Measurements from ENCODE around the gene RREB1.

RREB1 gene

DNA sequence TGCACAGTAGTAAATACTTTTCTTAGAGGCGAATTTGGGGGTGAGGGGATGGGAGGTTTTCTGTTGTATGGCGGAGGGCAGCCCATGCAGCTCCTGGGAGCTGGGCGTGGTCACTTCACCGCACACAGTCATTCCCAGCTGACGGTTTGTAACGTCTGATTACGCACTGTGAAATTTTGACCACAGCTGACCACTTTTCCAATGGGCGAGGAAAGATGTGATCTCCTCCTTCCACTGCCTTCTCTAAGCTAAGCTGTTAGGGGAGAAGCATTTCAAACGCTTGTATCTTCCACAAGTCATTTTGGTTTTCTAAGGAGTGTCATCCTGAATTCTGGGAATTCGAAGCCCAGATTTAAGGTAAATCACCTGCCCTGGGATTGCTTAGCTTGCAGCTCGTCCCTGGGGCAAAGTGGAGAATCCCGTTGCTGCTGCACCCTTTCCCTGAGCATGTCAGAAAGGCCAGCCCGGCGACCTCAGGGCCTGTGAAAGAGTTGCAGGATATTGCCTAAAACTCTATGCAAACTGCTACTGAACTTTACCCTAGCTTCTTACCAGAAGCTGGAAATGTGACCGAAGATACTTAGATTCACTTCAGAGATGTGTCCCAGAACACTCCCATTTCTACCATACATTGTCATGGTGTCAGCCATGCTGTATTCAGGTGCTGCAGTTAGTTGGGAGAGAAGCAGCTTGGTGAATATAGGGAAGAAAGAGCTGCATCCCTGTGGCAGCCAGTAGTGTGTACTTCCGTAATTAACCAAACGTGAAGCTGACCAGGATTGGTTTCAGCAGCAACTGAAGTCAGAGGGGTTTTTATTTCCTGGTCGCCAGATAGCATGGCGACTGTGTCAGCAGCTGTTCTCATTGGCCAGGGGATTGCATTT is 58.9 kb downstream of the RREB1 start:
- Histone ChIP-seq H3K9ac (no peak overlapping the region), H3K36me3 (ENCODE audit: control insufficient read depth, insufficient read depth, low read length) (no peaks in the 10 kb centered on the region), H3K9me3 (ENCODE audit: control insufficient read depth, low read length) (no peaks in the 10 kb centered on the region), H3K27me3 (ENCODE audit: control insufficient read depth, insufficient read depth, low read length) (no peaks in the 10 kb centered on the region), H3K4me1 (peaks cover 8% of the 10 kb centered on the region), H3K4me3 (ENCODE audit: low read depth, low read length) (no peak overlapping the region), H3K79me2 (peaks cover 45% of the 10 kb centered on the region), H2AFZ (no peak overlapping the region), H3K27ac (no peak overlapping the region), H3K4me2 (ENCODE audit: low read length) (no peak overlapping the region)
- TF ChIP-seq CTCF (IDR thresholded peaks at IDR 0.05), result no peak

DNA sequence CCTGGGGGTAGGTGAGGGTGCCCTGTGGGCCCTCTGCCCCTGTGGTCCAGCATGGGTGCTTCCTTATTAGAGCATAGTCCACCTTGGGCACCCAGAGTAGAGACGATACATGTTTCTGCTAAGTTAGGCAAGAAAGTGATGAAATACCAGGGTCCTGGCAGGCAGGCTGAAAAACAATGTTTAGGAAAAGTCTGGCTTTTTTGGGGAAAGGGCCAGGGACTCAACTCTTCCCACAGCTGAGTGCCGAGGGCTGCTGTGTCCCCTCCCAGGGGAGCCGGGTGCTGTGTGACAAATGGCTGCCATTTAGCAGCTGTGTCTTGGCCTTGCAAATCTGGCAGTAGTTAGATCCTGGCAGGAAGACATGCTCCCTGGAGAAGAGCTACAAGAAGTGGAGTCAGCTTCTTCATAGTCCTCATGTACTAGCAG is 61.5 kb downstream of the RREB1 start:
- no peak for TF ChIP-seq CTCF (IDR thresholded peaks at IDR 0.05)
- Histone ChIP-seq H3K79me2 (peaks cover 32% of the 10 kb centered on the region), H3K9me3 (ENCODE audit: control insufficient read depth, low read length) (no peaks in the 10 kb centered on the region), H2AFZ (no peak overlapping the region), H3K36me3 (ENCODE audit: control insufficient read depth, insufficient read depth, low read length) (no peaks in the 10 kb centered on the region), H3K4me3 (ENCODE audit: low read depth, low read length) (no peak overlapping the region), H3K27me3 (ENCODE audit: control insufficient read depth, insufficient read depth, low read length) (no peaks in the 10 kb centered on the region), H3K27ac (peak overlapping the region; percentile 8), H3K4me1 (peaks cover 13% of the 10 kb centered on the region), H3K9ac (no peak overlapping the region), H3K4me2 (ENCODE audit: low read length) (no peak overlapping the region)

GRCh38 chr6:7170117-7170732 is 62.5 kb downstream of the RREB1 start:
- Histone ChIP-seq H3K4me3 (ENCODE audit: low read depth, low read length) (no peak overlapping the region), H3K79me2 (peaks cover 26% of the 10 kb centered on the region), H3K27ac (peak overlapping the region; percentile 8), H3K36me3 (ENCODE audit: control insufficient read depth, insufficient read depth, low read length) (no peaks in the 10 kb centered on the region), H3K4me2 (ENCODE audit: low read length) (no peak overlapping the region), H3K9ac (no peak overlapping the region), H3K9me3 (ENCODE audit: control insufficient read depth, low read length) (no peaks in the 10 kb centered on the region), H3K27me3 (ENCODE audit: control insufficient read depth, insufficient read depth, low read length) (no peaks in the 10 kb centered on the region), H2AFZ (no peak overlapping the region), H3K4me1 (peaks cover 14% of the 10 kb centered on the region)
- TF ChIP-seq CTCF (IDR thresholded peaks at IDR 0.05), result no peak

DNA sequence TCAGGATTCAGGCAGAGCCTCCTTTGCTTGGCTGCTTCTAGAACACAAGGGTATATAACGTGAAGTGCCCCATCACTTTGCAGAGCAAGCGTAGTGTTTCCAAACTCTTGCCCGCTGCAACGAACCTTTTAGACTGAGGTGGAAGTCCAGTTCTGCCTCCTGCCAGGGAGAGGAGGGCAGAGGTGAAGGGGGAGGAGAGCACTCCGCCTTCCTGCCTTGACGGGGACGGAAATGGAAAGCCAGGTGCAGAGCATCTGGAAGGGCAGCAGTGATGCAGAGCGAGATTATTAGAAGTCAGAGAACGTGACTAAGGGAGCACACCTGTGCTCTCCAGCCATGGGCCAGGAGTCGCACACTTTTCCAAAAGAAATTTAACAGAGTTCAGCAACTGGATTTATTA is 63.4 kb downstream of the RREB1 start:
- no peak overlapping the region for H3K9ac ChIP-seq

More for the DNA sequence above, 63.4 kb downstream of the RREB1 start:
- Histone ChIP-seq H3K4me1 (peaks cover 17% of the 10 kb centered on the region), H3K9me3 (ENCODE audit: control insufficient read depth, low read length) (no peaks in the 10 kb centered on the region), H2AFZ (no peak overlapping the region), H3K4me2 (ENCODE audit: low read length) (no peak overlapping the region), H3K79me2 (peaks cover 26% of the 10 kb centered on the region), H3K36me3 (ENCODE audit: control insufficient read depth, insufficient read depth, low read length) (no peaks in the 10 kb centered on the region), H3K4me3 (ENCODE audit: low read depth, low read length) (no peak overlapping the region), H3K27me3 (ENCODE audit: control insufficient read depth, insufficient read depth, low read length) (no peaks in the 10 kb centered on the region), H3K27ac (no peak overlapping the region)
- no peak for TF ChIP-seq CTCF (IDR thresholded peaks at IDR 0.05)

All from parathyroid adenoma (tissue), 2 donors.